IPS DF 4.7 (cell line): ENCODE results near the gene HSP90AA1.
"Not testable (repeated sequence)": the region's sequence is repeated elsewhere in the genome, so short reads cannot be mapped to it uniquely, and the experiment has no call there.

Experiments used
- DNase-seq: peaks from one replicate; pipeline ENCODE4 v3.0.0-alpha.2; 2013; ENCODE audit warnings: low spot score; ENCODE audit errors: extremely low read depth

The HSP90AA1 gene

GRCh38 chr14:102086972-102087761 lies at the start of gene HSP90AA1:
Gene HSP90AA1, minus strand, starts transcription at chr14:102087044. Its CDS starts 666 bp downstream, at chr14:102086378.
- no peak for DNase-seq

GRCh38 chr14:102135456-102135855 lies 48.6 kb upstream of the HSP90AA1 start:
- DNase-seq, result not testable (repeated sequence)

GRCh38 chr14:102134719-102135118 lies 47.9 kb upstream of the HSP90AA1 start:
- DNase-seq, result not testable (repeated sequence)

GRCh38 chr14:102134021-102134420 lies 47.2 kb upstream of the HSP90AA1 start:
- DNase-seq, result not testable (repeated sequence)

GRCh38 chr14:102131741-102132140 lies 44.9 kb upstream of the HSP90AA1 start:
- no peak for DNase-seq

GRCh38 chr14:102126807-102127455 lies 40.1 kb upstream of the HSP90AA1 start:
- DNase-seq, result no peak

- no peak for DNase-seq
Measured at GRCh38 chr14:102125546-102125945, 38.7 kb upstream of the HSP90AA1 start.

- no peak for DNase-seq
Measured at GRCh38 chr14:102124419-102124818, 37.6 kb upstream of the HSP90AA1 start.

GRCh38 chr14:102121567-102121966 lies 34.7 kb upstream of the HSP90AA1 start:
- no peak for DNase-seq

GRCh38 chr14:102120888-102121287 lies 34.0 kb upstream of the HSP90AA1 start:
- DNase-seq, result no peak

- no peak for DNase-seq
Measured at GRCh38 chr14:102117852-102118251, 31.0 kb upstream of the HSP90AA1 start.

- DNase-seq, result no peak
Measured at GRCh38 chr14:102116361-102117180, 29.7 kb upstream of the HSP90AA1 start.

GRCh38 chr14:102111101-102111500 lies 24.3 kb upstream of the HSP90AA1 start:
- no peak for DNase-seq

GRCh38 chr14:102109332-102109731 lies 22.5 kb upstream of the HSP90AA1 start:
- not testable (repeated sequence) for DNase-seq

- DNase-seq, result no peak
Measured at GRCh38 chr14:102105369-102105768, 18.5 kb upstream of the HSP90AA1 start.

GRCh38 chr14:102103062-102103695 lies 16.3 kb upstream of the HSP90AA1 start:
- no peak for DNase-seq

GRCh38 chr14:102097441-102098135 lies 10.7 kb upstream of the HSP90AA1 start:
- no peak for DNase-seq

GRCh38 chr14:102096569-102097188 lies 9.8 kb upstream of the HSP90AA1 start:
- no peak for DNase-seq

GRCh38 chr14:102095871-102096568 lies 9.2 kb upstream of the HSP90AA1 start:
- no peak for DNase-seq
